Keratinocyte (primary cell): ENCODE results near the gene SLC10A6.

Experiments
- CTCF ChIP-seq, 3 experiments: IDR thresholded peaks in 1 of 3; conservative IDR thresholded peaks in 1 of 3; optimal IDR thresholded peaks in 1 of 3; 2 replicates in 2 of 3; 3 replicates in 1 of 3; pipeline versions ENCODE3 to v1.5.1; 2011; ENCODE audit warnings: low read length in 3 of 3, mild to moderate bottlenecking in 3 of 3, moderate library complexity in 2 of 3, control low read depth in 1 of 3, inconsistent platforms in 1 of 3; ENCODE audit not compliant: insufficient read depth in 2 of 3; ENCODE audit errors: extremely low read depth in 1 of 3
- EZH2 ChIP-seq: IDR thresholded peaks from one replicate; pipeline ENCODE4 v1.6.1; 2012; ENCODE audit warnings: inconsistent platforms, mild to moderate bottlenecking, low read length, moderate library complexity

GRCh38 chr4:86818841-86819240 lies 30.3 kb downstream of the SLC10A6 start:
- TF ChIP-seq CTCF (optimal IDR thresholded peaks at IDR 0.05 in 1 of 3, IDR thresholded peaks at IDR 0.05 in 1 of 3, conservative IDR thresholded peaks at IDR 0.05 in 1 of 3; ENCODE audit: extremely low read depth in 1 of 3, insufficient read depth in 2 of 3, low read length in 3 of 3) (no peak), EZH2 (no peak)
